ENCODE data around the gene KCTD1.

The KCTD1 gene

DNA sequence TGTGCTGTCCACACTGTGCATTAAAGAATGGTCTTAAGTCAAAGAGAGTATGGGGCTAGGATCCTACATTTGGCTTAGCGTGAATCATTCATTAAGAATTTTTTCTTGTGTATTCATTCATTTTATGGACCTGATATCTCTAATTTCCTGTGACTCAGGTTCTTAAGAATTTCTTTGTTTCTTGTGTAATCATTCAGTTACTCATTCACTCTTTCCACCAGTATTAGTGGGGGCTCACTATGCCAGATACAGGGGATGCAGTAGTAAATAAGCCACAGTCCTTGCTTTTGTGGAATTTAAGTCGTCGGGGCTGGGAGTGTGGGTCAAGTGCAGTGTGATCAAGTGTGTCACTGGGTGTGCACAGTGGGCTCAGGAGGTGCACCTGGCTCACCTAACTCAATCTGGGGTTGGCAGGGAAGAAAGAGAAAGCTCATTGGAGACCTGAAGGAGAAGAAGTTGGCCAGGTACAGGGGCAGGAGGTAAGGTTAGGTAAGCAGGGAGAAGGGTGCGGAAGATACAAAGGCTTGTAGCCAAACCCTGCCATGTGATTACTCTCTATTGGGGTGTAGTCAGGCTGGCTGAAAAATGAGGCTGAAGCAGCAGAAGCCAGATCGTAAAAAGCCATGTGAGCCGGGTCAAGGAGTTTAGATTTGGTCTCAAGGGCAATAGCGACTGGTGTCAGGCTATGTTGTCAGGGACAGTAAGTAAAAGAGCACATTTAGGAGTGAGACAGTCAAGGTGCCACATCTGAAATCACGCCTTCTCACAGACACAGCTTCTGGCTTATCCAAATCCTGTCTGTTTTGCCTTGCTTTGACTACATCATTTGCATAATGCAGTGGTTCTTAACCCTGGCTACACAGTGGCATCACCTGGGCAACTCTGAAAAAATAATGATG lies 67.2 kb downstream of the KCTD1 start:
- DNase-seq (ENCODE audit: low read depth in 2 of 2), result no peak

DNA sequence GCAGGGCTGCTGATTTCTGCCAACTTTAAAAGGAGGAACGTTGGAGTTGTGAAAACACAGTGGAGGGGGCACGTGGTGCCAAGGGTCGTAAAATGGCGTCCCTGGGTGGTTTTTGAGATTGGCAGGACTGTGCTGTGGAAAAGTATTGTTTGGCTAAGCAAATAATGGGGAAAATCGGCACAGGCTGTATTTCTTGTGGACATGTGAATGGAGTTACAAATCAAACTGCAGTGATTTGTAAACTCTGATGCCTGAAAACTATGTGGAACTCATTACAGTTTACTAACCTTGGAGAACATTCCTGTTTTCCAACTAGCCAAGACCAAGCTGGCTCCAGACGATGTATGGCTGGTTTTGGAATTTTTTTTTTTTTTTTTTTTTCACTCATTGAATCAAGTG lies 68.7 kb downstream of the KCTD1 start:
- no peak for DNase-seq (ENCODE audit: low read depth in 2 of 2)

DNA sequence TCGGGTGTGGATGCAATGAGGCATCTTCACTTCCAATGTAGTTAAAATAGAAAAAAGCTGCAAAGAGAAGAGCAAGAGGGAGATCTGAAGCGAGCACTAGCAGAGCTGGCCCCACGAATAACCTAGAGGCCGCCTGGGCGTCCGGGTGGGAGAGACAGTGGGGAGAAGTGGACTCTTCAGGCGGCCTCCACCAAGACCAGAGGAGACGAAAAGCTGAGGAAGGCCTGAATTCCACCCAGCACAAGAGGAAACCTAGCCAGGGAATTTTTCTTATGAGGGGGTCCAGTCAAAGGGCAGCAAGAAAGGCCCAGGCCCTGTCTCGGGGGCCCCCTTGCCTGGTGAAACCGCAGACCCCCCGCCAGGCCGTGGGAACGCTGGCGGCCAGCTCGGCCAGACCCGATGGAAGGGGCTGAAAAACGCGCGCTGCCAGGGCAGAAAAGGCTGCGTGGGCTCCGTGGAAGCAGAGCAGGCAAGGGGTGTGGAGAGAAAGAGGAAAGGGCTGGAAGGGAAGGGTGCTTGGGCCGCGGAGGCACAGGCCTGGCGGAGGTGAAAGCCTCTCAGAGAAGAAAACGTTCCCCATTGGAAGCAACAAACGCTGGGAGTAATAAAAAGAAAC lies 69.2 kb downstream of the KCTD1 start:
- DNase-seq (ENCODE audit: low read depth in 2 of 2), result no peak

GRCh38 chr18:26477828-26478466 lies 70.4 kb downstream of the KCTD1 start:
- DNase-seq (ENCODE audit: low read depth in 2 of 2), result no peak

- DNase-seq (ENCODE audit: low read depth in 2 of 2), result no peak
Observed at GRCh38 chr18:26476697-26477096, 71.7 kb downstream of the KCTD1 start.

- DNase-seq (ENCODE audit: low read depth in 2 of 2), result no peak
Observed at GRCh38 chr18:26474542-26474941, 73.8 kb downstream of the KCTD1 start.

- DNase-seq (ENCODE audit: low read depth in 2 of 2), result no peak
Observed at GRCh38 chr18:26473672-26474071, 74.7 kb downstream of the KCTD1 start.

DNA sequence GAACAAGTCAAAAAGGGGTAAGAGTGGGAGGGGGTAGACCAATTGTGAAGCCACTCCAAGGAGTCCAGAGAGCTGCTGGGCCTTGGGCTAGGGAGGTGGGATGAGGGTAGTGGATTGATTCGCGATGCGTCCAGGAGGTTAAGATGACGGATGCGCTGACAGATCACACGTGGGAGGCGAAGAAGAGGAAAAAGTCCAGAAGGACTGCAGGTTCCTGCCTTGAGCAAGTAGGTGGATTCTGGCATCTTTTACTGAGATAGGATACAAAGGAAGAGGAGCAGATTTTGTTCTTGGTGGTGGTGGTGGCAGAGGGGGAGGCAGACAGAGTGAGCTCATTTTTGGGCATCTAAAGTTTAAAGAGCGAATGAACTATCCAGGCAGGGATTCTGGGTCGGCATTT lies 76.5 kb downstream of the KCTD1 start:
- no peak for DNase-seq (ENCODE audit: low read depth in 2 of 2)

GRCh38 chr18:26471027-26471426 lies 77.3 kb downstream of the KCTD1 start:
- DNase-seq (ENCODE audit: low read depth in 2 of 2), result no peak

- DNase-seq (ENCODE audit: low read depth in 2 of 2), result no peak
Observed at GRCh38 chr18:26470011-26470637, 78.2 kb downstream of the KCTD1 start.

- DNase-seq (ENCODE audit: low read depth in 2 of 2), result no peak
Observed at GRCh38 chr18:26468931-26469340, 79.4 kb downstream of the KCTD1 start.

DNA sequence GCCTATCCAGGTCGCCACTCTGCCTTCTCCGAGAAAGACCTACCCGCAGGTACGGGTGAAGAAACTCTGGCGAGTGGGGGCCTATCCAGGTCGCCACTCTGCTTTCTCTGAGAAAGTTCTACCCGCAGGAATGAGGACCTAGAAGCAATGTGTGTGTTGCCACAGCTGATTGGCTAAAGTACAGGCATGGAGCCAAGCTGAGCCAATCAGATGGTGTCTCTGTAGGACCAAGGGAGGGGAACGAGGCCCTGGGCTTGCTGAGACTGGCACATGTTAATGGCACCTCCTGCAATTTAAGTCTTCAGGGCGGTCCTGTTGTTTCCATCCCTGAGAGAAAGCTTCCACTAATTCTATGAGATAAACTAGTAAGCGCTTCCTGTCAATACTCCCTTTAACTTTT lies 82.3 kb downstream of the KCTD1 start:
- DNase-seq (ENCODE audit: low read depth in 2 of 2), result no peak

- DNase-seq (ENCODE audit: low read depth in 2 of 2), result no peak
Observed at GRCh38 chr18:26465431-26465830, 82.9 kb downstream of the KCTD1 start.

DNA sequence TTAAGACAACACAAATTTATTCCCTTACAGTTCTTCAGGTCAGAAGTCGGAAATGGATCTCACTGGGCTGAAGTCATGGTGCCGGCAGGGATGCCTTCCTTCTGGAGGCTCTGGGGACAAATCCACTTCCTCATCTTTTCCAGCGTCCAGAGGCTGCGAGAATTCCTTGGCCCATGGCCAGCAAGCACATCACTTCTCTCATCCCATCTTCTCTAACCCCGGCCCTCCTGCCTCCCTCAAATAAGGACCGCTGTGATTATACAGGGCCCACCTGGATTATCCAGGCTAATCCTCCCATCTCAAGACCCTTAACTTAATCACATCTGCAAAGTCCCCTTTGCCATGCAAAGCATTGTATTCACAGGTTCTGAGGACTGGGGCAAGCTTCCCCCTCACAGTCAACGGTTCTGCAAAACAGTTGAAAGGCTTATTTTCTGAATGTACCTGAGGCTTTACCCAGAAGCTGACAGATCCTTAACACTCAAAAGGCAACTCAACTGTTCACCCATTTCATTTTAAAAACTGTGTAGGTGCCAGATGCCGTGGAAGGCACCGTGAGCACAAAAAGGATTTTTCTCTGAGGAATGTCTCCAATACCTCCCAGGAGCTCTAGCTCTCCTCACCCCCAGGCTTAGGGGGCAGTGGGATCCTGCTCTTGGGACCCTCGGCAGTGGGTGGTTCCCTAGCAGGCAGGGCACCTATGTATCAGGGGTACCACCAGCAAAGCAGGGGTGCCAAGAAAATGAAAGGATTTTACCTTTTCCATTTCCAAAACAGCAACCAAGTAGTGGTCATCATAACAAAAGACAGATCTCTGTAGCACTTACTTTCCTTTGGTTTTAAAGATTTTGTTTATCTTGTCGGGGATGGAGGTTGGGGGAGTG lies 84.0 kb downstream of the KCTD1 start:
- DNase-seq (ENCODE audit: low read depth in 2 of 2), result no peak

- DNase-seq (ENCODE audit: low read depth in 2 of 2), result no peak
Observed at GRCh38 chr18:26462355-26462754, 86.0 kb downstream of the KCTD1 start.

DNA sequence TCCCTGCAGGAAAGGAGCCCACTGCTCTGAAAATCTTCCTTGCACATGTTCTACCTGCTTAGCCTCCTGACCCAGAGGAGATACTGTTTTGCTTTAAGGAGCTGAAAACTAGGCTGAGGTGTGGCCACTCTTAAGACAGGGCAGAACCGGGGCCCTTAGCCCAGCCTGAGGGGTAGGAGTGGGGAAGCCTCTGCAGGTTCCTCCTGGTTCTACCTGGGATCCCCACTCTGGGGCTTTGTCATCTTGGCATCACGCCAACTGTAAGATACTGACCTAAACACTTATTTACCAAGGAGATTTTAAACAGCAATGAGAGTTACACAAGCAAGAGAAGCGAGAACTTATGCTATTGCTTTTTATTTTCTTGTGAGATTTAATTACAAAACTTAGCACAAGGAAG lies 86.9 kb downstream of the KCTD1 start:
- DNase-seq (ENCODE audit: low read depth in 2 of 2), result no peak

DNA sequence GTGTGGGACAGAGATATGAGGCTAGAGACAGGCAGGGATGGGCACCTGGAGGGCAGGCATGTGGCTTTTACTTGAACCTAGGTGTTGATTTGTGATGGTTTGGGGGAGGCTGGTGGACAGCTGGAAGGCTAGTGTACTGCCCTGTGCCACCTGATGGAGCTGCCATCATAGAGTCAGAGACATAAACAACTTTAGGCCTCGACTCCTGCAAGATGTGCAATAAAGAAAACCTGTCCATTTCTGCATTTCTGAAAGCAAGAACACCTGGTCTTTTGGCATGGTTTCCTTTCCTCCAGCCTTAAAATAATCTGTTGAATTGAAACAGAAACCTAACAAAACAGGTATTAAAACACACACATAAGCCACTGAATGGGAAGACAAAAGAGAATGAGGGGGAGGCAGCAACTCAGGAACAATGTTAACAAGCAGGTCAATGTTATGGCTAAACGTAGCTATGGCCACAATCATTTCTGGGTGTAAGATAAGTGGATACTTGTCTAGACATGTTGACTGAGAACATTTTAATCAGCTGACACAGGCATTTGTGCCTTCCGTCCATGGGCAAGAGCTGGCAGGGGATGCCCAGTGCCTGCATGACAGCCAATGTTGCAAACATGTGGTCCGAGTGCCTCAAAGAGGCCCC lies 87.8 kb downstream of the KCTD1 start:
- DNase-seq (ENCODE audit: low read depth in 2 of 2), result no peak

- no peak for DNase-seq (ENCODE audit: low read depth in 2 of 2)
Observed at GRCh38 chr18:26459884-26460283, 88.5 kb downstream of the KCTD1 start.

- no peak for DNase-seq (ENCODE audit: low read depth in 2 of 2)
Observed at GRCh38 chr18:26459340-26459739, 89.0 kb downstream of the KCTD1 start.

GRCh38 chr18:26458526-26459232 lies 89.7 kb downstream of the KCTD1 start:
- no peak for DNase-seq (ENCODE audit: low read depth in 2 of 2)
